ENCODE results near the gene CABP1.

The CABP1 gene

DNA sequence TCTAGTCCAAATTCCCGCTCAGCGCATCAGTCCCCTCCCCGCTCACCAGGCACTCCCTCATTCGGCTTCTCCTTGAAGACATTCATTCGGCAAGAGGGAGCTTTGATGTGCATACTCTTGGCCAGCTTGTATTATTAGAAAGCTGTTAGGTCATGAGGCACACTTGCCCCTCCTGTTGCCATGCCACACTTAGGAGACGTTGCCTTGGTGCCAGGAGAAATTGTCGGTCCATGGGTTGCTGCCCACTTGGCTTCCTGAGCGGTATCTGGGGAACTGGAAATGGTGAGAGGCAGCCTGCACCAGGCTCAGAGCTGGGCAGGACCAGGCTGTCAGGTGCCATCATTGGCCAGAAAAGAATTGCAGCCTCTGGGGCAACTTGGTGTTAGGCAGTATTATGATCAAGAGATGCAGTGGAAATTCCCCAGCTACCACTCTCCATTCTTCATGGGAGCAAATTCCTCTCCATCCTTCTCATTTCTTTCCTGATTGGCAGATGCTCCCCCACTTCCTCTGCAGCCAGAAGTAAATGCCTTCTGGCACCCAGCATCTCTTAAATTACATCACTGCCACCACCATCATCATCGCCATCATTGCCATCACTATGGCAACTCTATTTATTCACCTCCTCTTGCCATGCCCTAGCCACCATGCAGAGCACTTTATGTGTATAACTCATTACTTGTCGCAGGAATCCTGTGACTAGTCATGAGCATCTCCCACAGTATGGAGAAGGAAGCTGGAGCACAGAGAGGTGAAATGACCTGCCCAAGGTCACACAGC lies 12.4 kb downstream of the CABP1 start:
- no peaks in the 10 kb centered on the region for H3K36me3 ChIP-seq (ENCODE audit: low read depth)
- H3K9me3 ChIP-seq (ENCODE audit: severe bottlenecking) = no peaks in the 10 kb centered on the region
- DNase-seq (ENCODE audit: low spot score) = no peak
- TF ChIP-seq, protein P1, sequence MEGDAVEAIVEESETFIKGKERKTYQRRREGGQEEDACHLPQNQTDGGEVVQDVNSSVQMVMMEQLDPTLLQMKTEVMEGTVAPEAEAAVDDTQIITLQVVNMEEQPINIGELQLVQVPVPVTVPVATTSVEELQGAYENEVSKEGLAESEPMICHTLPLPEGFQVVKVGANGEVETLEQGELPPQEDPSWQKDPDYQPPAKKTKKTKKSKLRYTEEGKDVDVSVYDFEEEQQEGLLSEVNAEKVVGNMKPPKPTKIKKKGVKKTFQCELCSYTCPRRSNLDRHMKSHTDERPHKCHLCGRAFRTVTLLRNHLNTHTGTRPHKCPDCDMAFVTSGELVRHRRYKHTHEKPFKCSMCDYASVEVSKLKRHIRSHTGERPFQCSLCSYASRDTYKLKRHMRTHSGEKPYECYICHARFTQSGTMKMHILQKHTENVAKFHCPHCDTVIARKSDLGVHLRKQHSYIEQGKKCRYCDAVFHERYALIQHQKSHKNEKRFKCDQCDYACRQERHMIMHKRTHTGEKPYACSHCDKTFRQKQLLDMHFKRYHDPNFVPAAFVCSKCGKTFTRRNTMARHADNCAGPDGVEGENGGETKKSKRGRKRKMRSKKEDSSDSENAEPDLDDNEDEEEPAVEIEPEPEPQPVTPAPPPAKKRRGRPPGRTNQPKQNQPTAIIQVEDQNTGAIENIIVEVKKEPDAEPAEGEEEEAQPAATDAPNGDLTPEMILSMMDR (IDR thresholded peaks at IDR 0.05; ENCODE audit: poor library complexity, severe bottlenecking) = no peak
- no peak overlapping the region for H3K27ac ChIP-seq (ENCODE audit: poor library complexity, severe bottlenecking)
- H3K4me1 ChIP-seq (ENCODE audit: insufficient read depth, poor library complexity, severe bottlenecking) = peaks cover 4% of the 10 kb centered on the region
- H3K4me3 ChIP-seq (ENCODE audit: severe bottlenecking) = no peak overlapping the region
- no peak for ATAC-seq (ENCODE audit: low read depth)
- H3K27me3 ChIP-seq (ENCODE audit: insufficient read depth, poor library complexity, severe bottlenecking) = no peaks in the 10 kb centered on the region

- no peak overlapping the region for H3K27ac ChIP-seq (ENCODE audit: poor library complexity, severe bottlenecking)
- DNase-seq (ENCODE audit: low spot score) (no peak), ATAC-seq (ENCODE audit: low read depth) (no peak)
- H3K9me3 ChIP-seq (ENCODE audit: severe bottlenecking) = no peaks in the 10 kb centered on the region
- peaks cover 4% of the 10 kb centered on the region for H3K4me1 ChIP-seq (ENCODE audit: insufficient read depth, poor library complexity, severe bottlenecking)
- no peaks in the 10 kb centered on the region for H3K27me3 ChIP-seq (ENCODE audit: insufficient read depth, poor library complexity, severe bottlenecking)
- TF ChIP-seq, protein P1 (IDR thresholded peaks at IDR 0.05; ENCODE audit: poor library complexity, severe bottlenecking) = no peak
- no peak overlapping the region for H3K4me3 ChIP-seq (ENCODE audit: severe bottlenecking)
- H3K36me3 ChIP-seq (ENCODE audit: low read depth) = no peaks in the 10 kb centered on the region
Observed at GRCh38 chr12:120653611-120654010, 13.2 kb downstream of the CABP1 start.

DNA sequence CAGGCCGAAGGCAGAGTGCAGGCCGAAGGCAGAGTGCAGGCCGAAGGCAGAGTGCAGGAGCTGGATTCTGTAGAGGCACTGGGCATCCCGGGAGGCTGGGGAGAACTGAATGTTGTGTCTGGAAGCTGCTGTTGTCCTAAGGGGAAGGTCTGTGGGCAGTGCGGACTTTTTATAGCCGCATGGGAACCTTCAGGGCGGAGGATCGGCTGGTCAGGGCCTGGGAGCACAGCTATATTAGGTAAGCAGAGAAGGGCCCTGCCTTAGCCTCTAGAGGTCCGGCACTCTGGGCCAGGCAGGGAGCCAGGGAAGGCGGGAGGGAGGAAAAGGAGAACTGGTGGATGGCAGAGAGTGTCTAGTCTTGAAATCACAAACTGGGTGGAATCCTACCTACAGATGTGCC lies 14.2 kb downstream of the CABP1 start:
- TF ChIP-seq, protein P1 (IDR thresholded peaks at IDR 0.05; ENCODE audit: poor library complexity, severe bottlenecking) = no peak
- no peaks in the 10 kb centered on the region for H3K36me3 ChIP-seq (ENCODE audit: low read depth)
- ATAC-seq (ENCODE audit: low read depth) (no peak), DNase-seq (ENCODE audit: low spot score) (no peak)
- H3K27ac ChIP-seq (ENCODE audit: poor library complexity, severe bottlenecking) = no peak overlapping the region
- H3K4me1 ChIP-seq (ENCODE audit: insufficient read depth, poor library complexity, severe bottlenecking) = peaks cover 4% of the 10 kb centered on the region
- H3K9me3 ChIP-seq (ENCODE audit: severe bottlenecking) = no peaks in the 10 kb centered on the region
- no peaks in the 10 kb centered on the region for H3K27me3 ChIP-seq (ENCODE audit: insufficient read depth, poor library complexity, severe bottlenecking)
- H3K4me3 ChIP-seq (ENCODE audit: severe bottlenecking) = no peak overlapping the region

GRCh38 chr12:120656008-120656407 lies 15.6 kb downstream of the CABP1 start:
- Histone ChIP-seq H3K4me3 (ENCODE audit: severe bottlenecking) (no peak overlapping the region), H3K27me3 (ENCODE audit: insufficient read depth, poor library complexity, severe bottlenecking) (no peaks in the 10 kb centered on the region), H3K27ac (ENCODE audit: poor library complexity, severe bottlenecking) (no peak overlapping the region), H3K4me1 (ENCODE audit: insufficient read depth, poor library complexity, severe bottlenecking) (peaks cover 4% of the 10 kb centered on the region), H3K36me3 (ENCODE audit: low read depth) (no peaks in the 10 kb centered on the region), H3K9me3 (ENCODE audit: severe bottlenecking) (no peaks in the 10 kb centered on the region)
- DNase-seq (ENCODE audit: low spot score) = no peak
- TF ChIP-seq, protein P1 (IDR thresholded peaks at IDR 0.05; ENCODE audit: poor library complexity, severe bottlenecking) = no peak
- ATAC-seq (ENCODE audit: low read depth) = no peak
